GM23248 (cell line): Measurements from ENCODE around the gene FBXO24. TPM values are rescaled to one million over a fixed set of nuclear protein-coding genes. Genes with fewer than 3 reads are reported as not detected.

ENCODE experiments used
- DNase-seq: peaks from one replicate; pipeline ENCODE4 v3.0.0-alpha.2; 2015
- H2AFZ ChIP-seq: fragments of 200-600 bp; sonication (generic); 2 replicates; pipeline ENCODE4 v1.6.1; 2016; ENCODE audit warnings: antibody characterized with exemption
- H3F3A ChIP-seq: fragments of 200-600 bp; sonication (generic); 2 replicates; pipeline ENCODE4 v1.6.1; 2016; ENCODE audit warnings: mild to moderate bottlenecking, antibody characterized with exemption, mixed run types; ENCODE audit not compliant: insufficient read depth
- H3K27ac ChIP-seq: fragments of 200-600 bp; sonication (generic); 2 replicates; pipeline ENCODE4 v1.5.1; 2016; ENCODE audit warnings: mild to moderate bottlenecking
- H3K27me3 ChIP-seq: fragments of 200-600 bp; sonication (generic); replicated peaks from 2 replicates; pipeline ENCODE4 v1.6.1; 2016; ENCODE audit warnings: mild to moderate bottlenecking; ENCODE audit not compliant: insufficient read depth
- H3K36me3 ChIP-seq: fragments of 200-600 bp; sonication (generic); 2 replicates; pipeline ENCODE4 v1.6.1; 2016; ENCODE audit warnings: low read depth, mild to moderate bottlenecking
- H3K4me1 ChIP-seq: fragments of 200-600 bp; sonication (generic); 2 replicates; pipeline ENCODE4 v1.6.1; 2016; ENCODE audit warnings: mild to moderate bottlenecking; ENCODE audit not compliant: insufficient read depth
- H3K4me2 ChIP-seq: fragments of 200-600 bp; sonication (generic); one replicate; pipeline ENCODE4 v1.6.1; 2016; ENCODE audit warnings: mild to moderate bottlenecking; ENCODE audit not compliant: unreplicated experiment
- H3K4me3 ChIP-seq: fragments of 200-600 bp; sonication (generic); 2 replicates; pipeline ENCODE4 v1.5.1; 2016; ENCODE audit warnings: mild to moderate bottlenecking
- H3K79me2 ChIP-seq: fragments of 200-600 bp; sonication (generic); 2 replicates; pipeline ENCODE4 v1.6.1; 2016; ENCODE audit warnings: mild to moderate bottlenecking; ENCODE audit not compliant: insufficient read depth
- H3K9ac ChIP-seq: fragments of 200-600 bp; sonication (generic); 2 replicates; pipeline ENCODE4 v1.6.1; 2016; ENCODE audit warnings: mild to moderate bottlenecking
- H3K9me2 ChIP-seq: fragments of 200-600 bp; sonication (generic); 2 replicates; pipeline ENCODE4 v1.6.1; 2016; ENCODE audit warnings: mixed run types, mild to moderate bottlenecking, moderate library complexity; ENCODE audit not compliant: insufficient read depth
- H3K9me3 ChIP-seq: fragments of 200-600 bp; sonication (generic); one replicate; pipeline ENCODE4 v1.6.1; 2017; ENCODE audit warnings: low read depth
- H4K20me1 ChIP-seq: fragments of 200-600 bp; sonication (generic); 2 replicates; pipeline ENCODE4 v1.6.0; 2016; ENCODE audit not compliant: insufficient read depth
- EZH2 ChIP-seq: fragments of 200-600 bp; sonication (generic); IDR thresholded peaks from 2 replicates; pipeline ENCODE4 v1.6.1; 2018; ENCODE audit warnings: antibody characterized with exemption, mild to moderate bottlenecking; ENCODE audit not compliant: insufficient read depth, poor library complexity, severe bottlenecking
- EZH2phosphoT487 ChIP-seq: fragments of 200-600 bp; sonication (generic); IDR thresholded peaks from 2 replicates; pipeline ENCODE4 v1.6.1; 2018; ENCODE audit warnings: antibody characterized with exemption, moderate library complexity, mild to moderate bottlenecking, low read depth; ENCODE audit not compliant: insufficient read depth
- WGBS, 2 experiments: methylation state at CpG; one replicate each; pipeline ENCODE4 v1.1.6; 2015 to 2017; ENCODE audit warnings: low lambda C conversion rate in 2 of 2, low coverage in 1 of 2; ENCODE audit errors: missing lambda C conversion rate in 2 of 2; 5-methylcytosine and 5-hydroxymethylcytosine counted together
- in situ Hi-C: fragments of 300-500 bp; cut with MboI; formaldehyde crosslinking; loops from 2 replicates; pipeline ENCODE4 v1.15.0; 2020
- polyA plus RNA-seq: library from polyadenylated mRNA; unstranded; fragments of >200 nt; fragmentation: Nextera tagmentation; extraction: Ambion mirVana; gene quantifications from 2 replicates; pipeline ENCODE4 v1.2.1, GENCODE V29; 2016
- total RNA-seq: library from RNA; depleted of rRNA; stranded (reverse); fragments of >200 nt; shearing (Covaris generic); gene quantifications from 2 replicates; pipeline ENCODE4 v1.2.3, GENCODE V29; 2014

Gene FBXO24
- total and polyA plus RNA-seq, 2 experiments from 2014 or later, result 0.11 to 0.43 TPM

DNA sequence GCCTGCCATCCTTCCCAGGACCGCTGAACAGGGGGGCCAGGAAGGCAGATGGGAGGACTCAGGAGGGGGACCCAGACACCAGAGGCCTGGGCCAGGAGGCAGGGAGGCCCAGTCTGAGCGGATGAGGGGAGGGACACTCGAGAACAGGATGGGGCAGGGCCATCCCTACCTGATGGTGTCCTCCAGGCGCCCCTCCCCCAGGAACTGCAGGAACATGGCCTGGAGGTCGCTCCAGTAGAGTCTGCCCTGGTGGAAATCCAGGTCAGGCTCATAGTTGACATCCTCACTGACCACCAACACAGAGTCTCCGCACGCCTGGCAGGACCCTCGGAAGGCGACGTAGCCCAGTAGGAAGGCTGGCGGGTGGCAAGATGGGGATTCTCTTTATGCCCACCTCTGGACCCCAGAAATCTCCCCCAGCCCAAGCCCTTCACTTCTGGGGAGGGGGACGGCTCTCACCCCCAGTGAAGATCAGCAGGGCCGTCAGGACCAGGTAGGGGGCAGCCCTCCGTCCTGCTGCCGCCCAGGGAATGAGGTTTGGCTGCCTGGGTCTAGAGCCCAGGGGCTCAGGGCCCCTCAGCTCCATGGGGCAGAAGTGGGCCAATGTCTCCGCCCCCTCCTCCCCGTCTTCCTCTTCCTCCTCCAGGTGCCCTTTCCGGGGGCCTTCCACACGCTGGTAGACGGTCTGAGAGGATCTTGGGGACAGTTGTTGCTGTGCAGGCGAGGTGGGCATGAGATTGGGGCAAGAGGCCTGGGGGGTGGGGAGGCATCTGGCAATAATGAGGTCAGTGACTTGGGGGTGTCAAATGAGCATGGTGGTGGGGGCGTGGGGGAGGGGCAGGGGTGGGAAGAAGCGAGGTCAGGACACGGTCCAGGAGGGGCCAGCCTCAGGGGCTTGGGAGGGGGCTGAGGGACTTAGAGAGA, 54.7 kb downstream of the FBXO24 start:
- H3K27ac ChIP-seq, result no peak overlapping the region
- H3K27me3 ChIP-seq, result no peaks in the 10 kb centered on the region; the same call in 1 of the 2 replicates
- no peak overlapping the region for H3K4me2 ChIP-seq
- no peak for DNase-seq
- WGBS, 2 experiments, result 69 to 70% methylated on average over 20 to 24 of the region's 24 CpGs
- no peaks in the 10 kb centered on the region for H3K79me2 ChIP-seq
- H3F3A ChIP-seq, result no peaks in the 10 kb centered on the region
- H3K36me3 ChIP-seq, result no peaks in the 10 kb centered on the region
- no peak overlapping the region for H3K9ac ChIP-seq
- H2AFZ ChIP-seq, result no peak overlapping the region
- no peaks in the 10 kb centered on the region for H3K4me1 ChIP-seq
- H4K20me1 ChIP-seq, result no peaks in the 10 kb centered on the region
- no peak for TF ChIP-seq EZH2phosphoT487
- TF ChIP-seq EZH2, result no peak
- H3K9me2 ChIP-seq, result no peaks in the 10 kb centered on the region
- in situ Hi-C loops, result no loop called here
- no peaks in the 10 kb centered on the region for H3K9me3 ChIP-seq
- no peak overlapping the region for H3K4me3 ChIP-seq

DNA sequence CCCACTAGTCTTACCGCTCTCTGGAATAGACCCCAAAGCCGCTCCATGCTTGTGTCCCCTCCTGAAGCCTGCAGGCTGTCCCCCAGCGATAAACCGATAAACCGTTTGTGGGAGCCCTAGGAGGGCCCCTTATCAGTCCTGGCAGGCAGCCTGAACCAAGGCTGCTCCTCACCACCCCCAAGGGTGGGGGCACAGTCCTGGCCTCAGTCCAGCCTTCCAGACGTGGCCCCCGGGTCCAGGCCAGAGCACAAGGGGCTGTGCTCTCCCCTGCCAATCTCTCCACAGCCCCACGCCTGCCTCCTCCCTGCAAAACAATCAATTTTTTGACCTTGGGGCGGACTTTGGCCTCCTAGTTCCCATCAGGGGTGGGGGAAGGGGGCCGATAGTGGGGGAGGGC, 55.3 kb downstream of the FBXO24 start, which contains the start of gene TFR2:
Gene TFR2, minus strand, starts transcription at position 90 of the 397 bp plus-strand sequence. Its CDS starts 43 bp downstream, at position 47.
- H3K4me2 ChIP-seq, result no peak within 1 kb of the TSS
- H4K20me1 ChIP-seq, result no peaks in the 10 kb centered on the region
- no peak for DNase-seq
- no peaks in the 10 kb centered on the region for H3K79me2 ChIP-seq
- in situ Hi-C loops, result no loop called here
- H3K9me2 ChIP-seq, result no peaks in the 10 kb centered on the region
- H3K4me1 ChIP-seq, result no peaks in the 10 kb centered on the region
- no peaks in the 10 kb centered on the region; the same call in 1 of the 2 replicates for H3K27me3 ChIP-seq
- no peak within 1 kb of the TSS for H2AFZ ChIP-seq
- no peaks in the 10 kb centered on the region for H3K9me3 ChIP-seq
- H3K9ac ChIP-seq, result no peak within 1 kb of the TSS
- no peak for TF ChIP-seq EZH2phosphoT487
- no peak for TF ChIP-seq EZH2
- no peak within 1 kb of the TSS for H3K27ac ChIP-seq
- H3K4me3 ChIP-seq, result no peak within 1 kb of the TSS
- WGBS, 2 experiments, result 50 to 59% methylated on average over 8 of the region's 10 CpGs
- H3F3A ChIP-seq, result no peaks in the 10 kb centered on the region
- no peaks in the 10 kb centered on the region for H3K36me3 ChIP-seq

DNA sequence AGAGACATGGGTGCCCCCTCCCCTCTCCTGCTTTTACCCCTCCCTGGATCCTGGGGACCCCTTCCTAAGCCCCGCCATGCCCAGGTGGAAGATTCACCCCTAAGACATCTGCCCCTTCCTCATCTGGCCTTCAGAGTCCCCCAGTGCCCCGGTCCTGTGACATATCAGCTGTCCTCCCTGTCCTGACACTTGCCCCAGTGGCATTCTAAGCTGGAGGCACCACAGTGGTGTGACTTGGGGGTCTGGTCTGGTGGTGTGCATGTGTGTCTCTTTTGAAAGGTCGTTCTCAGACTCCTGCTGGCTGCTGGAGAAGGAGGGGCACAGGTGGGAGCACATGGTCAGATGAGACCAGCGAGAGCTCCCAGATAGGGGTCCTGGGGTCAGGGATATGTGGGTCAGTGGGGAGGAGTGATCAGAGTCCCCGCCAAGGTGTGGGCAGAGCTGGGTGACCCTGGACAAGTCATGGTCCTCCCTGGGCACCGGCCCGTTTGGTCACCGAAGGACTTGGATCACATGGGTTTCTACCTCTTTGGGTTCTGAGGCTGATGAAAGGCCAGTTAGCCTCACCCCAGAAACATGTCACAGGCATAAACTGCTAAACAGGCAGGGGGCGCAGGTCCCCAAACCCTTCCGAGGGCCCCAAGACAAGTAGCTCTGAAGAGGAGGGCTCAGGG, 55.9 kb downstream of the FBXO24 start:
- Histone ChIP-seq H3K36me3 (no peaks in the 10 kb centered on the region), H3K9me3 (no peaks in the 10 kb centered on the region), H3K27me3 (no peaks in the 10 kb centered on the region; the same call in 1 of the 2 replicates), H3K4me1 (no peaks in the 10 kb centered on the region), H2AFZ (no peak overlapping the region), H3K4me2 (no peak overlapping the region), H3K27ac (no peak overlapping the region), H3K9me2 (no peaks in the 10 kb centered on the region), H3F3A (no peaks in the 10 kb centered on the region), H3K9ac (no peak overlapping the region), H4K20me1 (no peaks in the 10 kb centered on the region), H3K79me2 (no peaks in the 10 kb centered on the region), H3K4me3 (no peak overlapping the region)
- DNase-seq, result no peak
- TF ChIP-seq EZH2, result no peak
- in situ Hi-C loops, result no loop called here
- WGBS, 2 experiments, result 62 to 63% methylated on average over 10 of the region's 10 CpGs

DNA sequence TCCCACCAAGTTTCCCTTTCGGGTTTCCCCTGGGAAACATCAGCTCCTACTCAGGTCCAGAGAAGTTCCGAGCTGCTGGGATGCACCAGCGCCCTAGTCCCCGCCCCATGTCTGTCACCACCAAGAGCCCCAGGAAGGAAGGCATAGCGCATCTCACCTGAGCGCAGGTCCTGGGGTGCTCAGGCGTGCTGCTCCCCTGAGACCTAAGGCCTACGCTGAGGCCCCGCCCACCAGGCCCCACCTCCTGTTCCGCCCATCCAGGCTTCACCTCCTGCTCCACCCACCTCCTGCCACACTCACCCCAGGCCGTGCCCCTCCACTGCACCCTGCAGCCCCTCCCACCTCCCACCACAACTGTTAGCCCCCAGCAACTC, 56.4 kb downstream of the FBXO24 start:
- Histone ChIP-seq H3F3A (no peaks in the 10 kb centered on the region), H4K20me1 (no peaks in the 10 kb centered on the region), H3K9ac (no peak overlapping the region), H3K4me2 (no peak overlapping the region), H3K79me2 (no peaks in the 10 kb centered on the region), H3K27ac (no peak overlapping the region), H3K27me3 (no peaks in the 10 kb centered on the region; the same call in 1 of the 2 replicates), H2AFZ (no peak overlapping the region), H3K9me2 (no peaks in the 10 kb centered on the region), H3K36me3 (no peaks in the 10 kb centered on the region), H3K4me3 (no peak overlapping the region), H3K9me3 (no peaks in the 10 kb centered on the region), H3K4me1 (no peaks in the 10 kb centered on the region)
- in situ Hi-C loops, result no loop called here
- TF ChIP-seq EZH2, result no peak
- no peak for TF ChIP-seq EZH2phosphoT487
- 35 to 61% methylated on average over 5 to 11 of the region's 11 CpGs for WGBS, 2 experiments
- DNase-seq, result no peak
